ENCODE results near the gene PIK3R3.

The PIK3R3 gene

DNA sequence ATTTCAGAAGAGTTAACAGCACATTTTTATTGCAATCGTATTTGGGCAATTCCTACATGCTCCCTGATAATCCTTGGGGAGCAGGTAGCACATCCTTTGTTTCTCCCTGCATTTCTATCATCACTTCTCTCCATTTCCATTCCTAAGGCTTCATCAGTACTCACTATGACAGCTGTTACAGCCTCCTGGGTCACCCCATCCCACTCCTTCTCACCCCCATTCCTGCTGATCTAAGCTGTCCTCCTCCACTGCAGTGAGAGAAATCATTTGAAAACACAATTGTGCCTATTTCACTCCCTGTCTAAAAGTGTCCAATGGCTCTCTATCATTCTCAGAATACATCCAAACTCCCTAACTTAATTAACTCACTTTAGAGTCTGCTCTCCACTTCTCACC lies 25.5 kb upstream of the PIK3R3 start:
- DNase-seq (ENCODE audit: low read depth) = no peak

DNA sequence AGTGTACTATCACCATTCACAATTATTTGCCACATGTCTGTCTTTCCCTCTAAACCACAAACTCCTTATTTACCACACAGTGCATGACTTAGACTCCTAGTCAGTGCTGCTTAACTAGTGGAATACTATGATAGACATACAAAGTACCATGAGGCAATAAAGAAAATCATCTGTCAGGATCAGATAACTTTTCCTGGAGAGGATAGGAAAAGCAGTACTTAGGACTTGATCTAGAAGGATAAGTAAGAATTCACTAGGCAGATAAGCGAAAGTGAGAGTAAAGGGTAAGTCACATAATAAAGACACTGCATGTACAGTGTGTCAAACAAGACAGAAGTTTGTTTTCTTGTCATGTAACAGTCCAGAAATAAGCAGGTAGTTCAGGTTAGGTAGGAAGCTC lies 21.3 kb upstream of the PIK3R3 start:
- DNase-seq (ENCODE audit: low read depth) = no peak

DNA sequence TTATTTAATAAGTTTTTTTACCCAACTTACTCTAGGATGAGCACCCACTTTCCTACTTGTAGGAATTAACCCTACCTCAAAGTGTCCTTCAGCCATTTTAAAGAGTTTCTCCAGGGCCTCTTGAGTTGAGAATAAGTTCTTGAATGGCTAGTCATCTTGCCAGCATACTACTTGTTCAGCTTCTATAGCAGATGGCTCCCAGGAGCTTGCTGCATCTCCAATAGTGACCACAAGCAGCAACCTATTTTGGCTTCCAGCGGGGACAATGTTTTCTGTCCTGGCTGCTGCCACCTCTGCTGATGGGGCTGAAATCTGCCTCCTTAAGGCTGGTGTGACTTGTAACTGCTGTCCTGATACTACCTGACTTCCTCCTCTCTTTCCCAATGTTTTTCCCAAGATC lies 20.8 kb upstream of the PIK3R3 start:
- no peak for DNase-seq (ENCODE audit: low read depth)

DNA sequence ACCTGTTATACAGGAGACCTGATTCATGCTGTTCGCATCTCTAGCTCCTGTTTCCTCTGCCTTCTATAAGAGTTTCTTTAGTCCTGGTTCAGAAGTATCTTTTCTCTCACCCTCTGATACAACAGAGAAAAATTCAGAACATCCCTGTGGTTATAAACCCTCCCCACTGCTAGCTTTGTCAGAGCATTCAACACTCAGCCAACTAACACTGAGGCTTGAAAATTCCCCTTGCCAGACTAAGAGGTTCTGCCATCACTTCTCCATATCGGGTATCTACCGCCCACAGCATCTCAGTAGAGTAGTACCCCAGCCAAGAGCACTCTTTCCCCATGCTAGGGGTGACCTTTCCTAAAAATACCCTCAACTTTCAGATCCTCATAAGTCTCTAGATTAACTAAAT lies 19.6 kb upstream of the PIK3R3 start:
- peak; percentile 64 for DNase-seq (ENCODE audit: low read depth)

DNA sequence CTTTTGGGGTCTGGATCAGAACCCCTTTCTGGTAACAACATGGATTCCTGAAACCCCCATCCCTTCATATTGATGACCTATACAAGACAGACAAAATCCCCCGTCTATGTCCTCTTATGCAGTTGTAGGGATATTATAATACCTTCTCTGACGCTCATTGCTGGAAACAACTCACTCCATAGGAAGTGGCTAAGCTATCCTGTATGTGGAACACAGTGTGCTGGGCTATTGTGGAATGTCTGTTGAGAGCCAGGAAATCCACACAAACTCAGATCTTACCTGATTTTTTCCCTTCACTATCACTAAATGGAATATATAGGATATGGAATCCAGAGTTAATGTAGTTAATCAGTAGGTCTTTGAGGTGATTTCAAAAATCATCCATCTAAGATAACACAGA lies 17.7 kb upstream of the PIK3R3 start:
- DNase-seq (ENCODE audit: low read depth) = no peak

DNA sequence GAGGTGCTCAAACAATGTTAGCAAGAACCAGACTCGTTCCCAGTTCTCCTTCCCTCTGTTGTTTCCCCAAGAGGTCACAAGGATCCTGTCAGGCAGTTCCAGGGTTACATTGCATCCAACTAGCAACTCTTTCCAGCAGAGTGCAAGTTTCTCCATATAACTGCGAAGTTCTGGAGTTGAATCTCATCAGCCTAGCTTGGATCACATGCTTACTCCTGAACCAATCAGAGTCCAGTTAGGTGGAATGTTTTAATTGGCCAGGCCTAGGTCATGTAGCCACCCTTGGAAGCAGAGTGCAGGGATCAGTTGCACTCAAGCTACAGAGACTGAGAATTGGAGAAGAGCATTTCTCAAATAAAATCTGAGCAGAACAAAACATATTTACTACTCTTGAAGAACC lies 15.9 kb upstream of the PIK3R3 start:
- no peak for DNase-seq (ENCODE audit: low read depth)

DNA sequence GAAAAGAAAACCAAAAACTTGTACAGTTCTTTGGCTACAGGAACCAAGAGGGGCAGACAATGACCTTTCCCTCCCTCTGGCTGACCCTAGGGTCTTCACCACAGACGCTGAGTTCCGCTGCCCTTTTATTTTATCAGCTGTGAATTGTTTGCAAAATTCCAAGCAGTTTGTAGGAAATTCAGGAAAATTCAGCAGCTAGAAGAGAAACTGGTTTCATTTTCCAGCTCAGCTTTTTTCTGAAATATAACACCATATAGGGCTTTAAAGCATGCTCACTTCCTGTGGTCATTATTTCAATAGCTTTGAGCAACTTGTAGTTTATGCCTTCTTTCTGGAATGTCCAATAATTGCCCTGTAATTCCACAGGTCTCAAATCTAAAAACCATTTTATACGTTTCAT lies 5.5 kb upstream of the PIK3R3 start:
- DNase-seq (ENCODE audit: low read depth) = no peak

DNA sequence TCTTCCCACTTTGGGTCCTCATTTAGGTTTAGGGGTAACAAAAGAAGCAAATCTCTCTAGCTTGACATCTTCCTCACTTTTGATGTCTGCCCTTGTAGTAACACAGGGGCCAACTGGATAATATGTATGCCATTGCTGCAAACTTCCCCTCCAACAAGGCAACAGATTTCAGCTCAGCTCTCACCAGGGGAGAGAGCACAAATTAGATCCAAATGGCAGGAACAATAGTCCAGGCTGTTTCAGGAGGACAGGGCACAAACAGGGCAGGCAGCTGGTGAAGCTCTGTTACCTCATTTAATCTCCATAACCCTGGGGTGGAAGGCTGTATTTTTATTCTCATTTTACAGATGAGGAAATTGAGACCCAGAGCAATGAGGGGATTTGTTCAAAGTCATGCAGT lies 4.3 kb upstream of the PIK3R3 start:
- no peak for DNase-seq (ENCODE audit: low read depth)

DNA sequence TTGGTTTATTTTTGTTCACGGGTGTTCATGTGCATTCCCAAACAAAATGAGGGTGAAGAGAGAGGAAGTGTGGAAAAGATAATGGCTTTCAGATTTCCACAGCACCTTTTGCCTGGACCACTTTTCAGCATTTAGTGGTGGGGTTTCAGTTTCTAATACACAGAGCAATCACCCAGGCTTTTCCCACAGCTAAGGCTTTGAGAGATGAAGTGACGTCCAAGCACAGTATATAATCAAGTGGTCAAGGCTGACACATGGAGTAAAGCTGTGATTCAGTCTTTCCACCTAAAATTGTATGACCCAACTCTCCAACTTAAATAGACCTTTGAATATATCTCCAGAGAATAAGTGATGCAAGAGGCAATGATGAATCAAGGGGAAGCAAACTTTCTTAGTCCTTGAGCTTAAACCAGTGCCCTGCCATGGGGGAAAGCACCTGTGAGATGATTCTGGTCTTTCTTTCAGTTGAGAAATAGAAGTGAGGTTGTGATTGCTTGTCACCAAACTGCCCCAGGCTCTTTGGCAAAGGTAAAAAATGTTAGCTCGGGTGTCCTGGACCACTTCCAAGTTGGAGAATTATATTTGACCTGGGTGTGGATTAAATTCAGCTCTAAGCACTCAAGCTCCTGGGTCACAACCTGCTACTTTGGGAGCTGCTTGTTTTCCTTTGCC lies 2.4 kb upstream of the PIK3R3 start:
- DNase-seq (ENCODE audit: low read depth) = peak; percentile 98

DNA sequence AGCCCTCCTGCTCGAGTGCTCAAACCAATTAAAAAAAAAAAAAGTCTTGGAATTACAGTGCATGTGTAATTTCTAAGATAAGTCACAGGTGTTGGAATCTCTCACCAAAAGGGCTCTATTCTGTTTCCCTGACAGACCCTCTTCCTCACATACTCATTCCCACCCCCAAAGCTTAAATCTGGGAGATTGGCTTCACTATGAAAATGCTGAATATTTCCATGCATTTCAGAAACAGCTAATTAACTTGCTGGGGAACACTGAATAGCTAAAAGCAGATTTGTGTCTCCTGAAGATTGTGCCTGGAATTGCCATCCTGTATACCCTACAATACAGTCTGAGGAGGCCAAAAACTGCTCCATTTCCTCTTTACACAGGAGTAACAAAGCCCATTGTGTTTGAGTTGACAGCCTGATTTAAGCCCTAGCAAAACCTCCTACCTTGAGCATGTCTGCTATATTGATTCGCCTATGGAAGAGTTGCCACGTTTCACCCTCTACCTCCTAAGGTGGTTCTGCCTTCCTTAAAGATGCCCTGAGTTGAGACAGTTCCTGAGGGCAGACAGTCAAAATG lies 1.4 kb upstream of the PIK3R3 start:
- no peak for DNase-seq (ENCODE audit: low read depth)

DNA sequence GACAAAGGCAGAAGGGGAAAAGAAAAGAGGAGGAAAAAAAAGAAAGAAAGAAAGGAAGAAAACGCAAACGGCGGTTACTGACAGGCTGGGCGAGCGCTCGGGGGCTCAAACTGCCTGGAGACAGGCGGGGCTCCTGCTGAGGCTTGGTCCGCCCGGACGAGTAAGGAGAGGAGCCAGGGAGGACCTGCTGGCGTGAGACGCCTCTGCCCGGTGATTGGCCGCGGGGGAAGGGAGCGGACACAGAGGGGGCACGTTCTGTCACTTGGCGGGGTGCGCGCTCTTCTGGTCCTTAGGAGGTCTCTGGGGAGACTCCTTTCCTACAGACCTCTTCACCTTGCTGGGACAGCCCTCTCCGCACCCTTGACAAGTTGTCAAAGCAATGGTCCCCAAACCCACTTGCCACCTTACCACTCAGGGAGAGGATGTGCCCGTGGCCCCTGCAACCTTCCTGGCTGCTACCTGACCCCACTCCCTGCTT lies 791 bp upstream of the PIK3R3 start:
- no peak for DNase-seq (ENCODE audit: low read depth)

DNA sequence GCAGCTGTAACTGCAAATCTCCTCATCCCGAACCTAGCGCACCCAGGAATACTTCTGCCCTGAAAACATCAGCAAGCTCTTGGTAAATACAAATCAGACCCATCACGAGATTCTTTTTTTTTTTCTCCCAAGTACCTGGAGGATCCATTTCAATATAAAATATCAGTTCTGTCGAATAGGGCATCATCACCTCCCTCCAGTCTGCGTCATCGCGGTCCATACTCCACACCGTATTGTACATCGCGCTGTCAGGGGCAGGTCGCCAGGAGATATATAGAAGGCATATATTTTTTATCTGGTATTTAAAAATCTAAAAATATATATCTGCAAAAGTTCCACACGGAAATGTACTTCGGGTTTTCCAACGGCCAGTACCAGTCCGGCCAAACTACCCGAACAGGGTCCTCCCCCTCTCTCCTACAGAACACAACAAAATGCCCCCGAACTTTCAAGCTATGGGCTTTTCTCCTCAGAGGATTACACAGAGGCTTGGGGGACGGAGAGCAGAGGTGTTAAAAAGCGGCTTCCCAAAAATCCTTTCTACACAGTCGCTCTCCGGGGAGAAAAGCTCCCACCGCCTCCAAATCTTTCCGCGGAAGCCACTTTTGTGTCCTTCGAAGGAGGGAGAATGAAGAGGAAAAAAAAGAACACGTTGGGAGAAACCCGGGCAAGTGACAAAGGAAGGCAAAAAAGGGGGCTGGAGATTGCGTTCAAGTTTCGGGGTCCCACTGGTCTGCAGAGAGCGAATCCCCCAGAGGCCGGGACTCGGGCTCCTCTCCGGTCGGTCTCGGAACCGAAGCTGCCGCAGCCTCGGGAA lies 509 bp downstream of the PIK3R3 start:
- DNase-seq (ENCODE audit: low read depth) = no peak

DNA sequence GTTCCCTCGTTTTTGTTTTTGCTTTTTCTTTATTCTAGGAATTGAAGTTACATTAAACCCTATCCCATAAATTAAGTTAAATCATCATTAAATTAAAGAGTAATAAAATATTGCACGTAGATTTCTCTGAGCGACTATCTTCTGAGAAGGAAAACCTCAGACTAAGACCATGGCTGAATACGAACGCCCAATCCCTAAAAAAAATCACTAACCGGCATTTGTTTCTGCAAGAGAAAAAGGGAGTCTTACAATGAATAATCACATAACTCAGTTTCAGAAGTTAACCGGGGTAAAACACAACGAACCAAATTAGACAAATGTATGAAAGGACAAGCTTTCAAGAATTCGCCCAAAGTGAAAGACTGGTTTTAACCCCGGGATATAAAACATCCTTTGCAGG lies 1.3 kb downstream of the PIK3R3 start:
- no peak for DNase-seq (ENCODE audit: low read depth)

DNA sequence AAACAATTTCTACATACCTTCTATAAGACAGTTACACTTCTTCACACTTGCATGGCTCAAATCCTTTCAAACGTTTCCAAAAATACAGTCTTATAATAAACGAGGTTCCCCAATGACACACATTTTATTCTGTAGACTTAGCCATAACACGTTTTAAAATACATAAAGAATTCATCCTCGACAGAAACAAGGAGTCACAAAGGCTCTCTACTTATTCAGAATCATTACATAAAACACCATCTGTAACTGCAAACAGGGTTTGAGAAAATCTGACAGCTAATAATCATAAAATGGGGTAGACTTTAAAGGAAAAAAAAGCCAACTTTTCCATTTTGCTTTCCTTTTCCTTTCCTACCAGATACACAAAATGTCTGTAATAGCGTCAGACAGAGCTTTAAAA lies 1.8 kb downstream of the PIK3R3 start:
- no peak for DNase-seq (ENCODE audit: low read depth)

DNA sequence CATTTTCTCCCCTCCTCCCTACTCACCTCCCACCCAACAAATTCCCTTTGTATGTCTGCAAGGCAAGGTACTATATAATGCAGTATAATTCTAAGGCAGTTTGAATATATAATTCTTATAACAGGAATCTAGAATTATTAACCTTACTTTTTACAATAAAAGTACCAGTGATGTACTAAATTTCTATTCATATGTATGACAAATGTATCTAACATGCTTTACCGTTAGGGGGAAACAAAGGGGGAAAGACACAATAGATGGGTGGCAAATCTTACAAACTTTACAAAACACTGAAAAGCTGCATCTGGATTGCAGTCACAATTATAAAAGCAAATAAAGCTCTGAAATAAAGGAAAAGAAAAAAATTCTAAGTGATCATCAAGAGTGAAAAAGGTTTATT lies 2.3 kb downstream of the PIK3R3 start:
- DNase-seq (ENCODE audit: low read depth) = no peak

DNA sequence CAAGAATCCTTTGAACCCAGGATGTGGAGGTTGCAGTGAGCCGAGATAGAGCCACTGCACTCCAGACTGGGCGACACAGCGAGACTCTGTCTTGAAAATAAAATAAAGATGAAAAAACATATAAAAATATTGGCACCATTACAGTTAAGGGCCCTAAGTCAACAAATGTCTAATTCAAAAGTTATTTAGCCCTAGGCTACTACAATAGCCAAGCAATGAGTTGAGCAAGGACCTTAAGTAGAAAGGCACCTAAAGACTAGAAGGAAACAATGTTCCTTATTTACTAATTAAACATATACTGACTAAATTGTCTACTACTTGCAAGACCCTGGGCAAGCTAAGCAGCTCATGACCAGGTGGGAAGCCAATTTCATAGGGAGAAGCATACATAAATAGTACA lies 4.1 kb downstream of the PIK3R3 start:
- DNase-seq (ENCODE audit: low read depth) = no peak

DNA sequence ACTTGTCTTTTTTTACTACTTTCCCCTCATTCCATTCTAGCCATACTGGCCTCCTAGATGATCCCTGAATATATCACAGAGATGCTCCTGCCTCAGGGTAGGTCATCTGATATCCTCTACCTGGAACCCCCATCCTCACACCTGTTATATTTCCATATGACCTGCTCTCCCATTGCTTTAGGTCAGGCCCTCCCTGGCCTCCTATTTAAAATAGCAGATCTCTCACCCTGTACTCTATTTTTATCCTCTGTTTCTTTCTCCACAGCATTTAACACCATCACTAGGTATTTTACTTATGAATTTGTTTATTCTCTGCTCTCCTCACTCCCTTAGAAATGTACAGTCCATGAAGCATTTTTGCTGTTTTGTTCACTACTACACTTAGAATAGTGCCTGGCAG lies 13.6 kb downstream of the PIK3R3 start:
- DNase-seq (ENCODE audit: low read depth) = no peak

DNA sequence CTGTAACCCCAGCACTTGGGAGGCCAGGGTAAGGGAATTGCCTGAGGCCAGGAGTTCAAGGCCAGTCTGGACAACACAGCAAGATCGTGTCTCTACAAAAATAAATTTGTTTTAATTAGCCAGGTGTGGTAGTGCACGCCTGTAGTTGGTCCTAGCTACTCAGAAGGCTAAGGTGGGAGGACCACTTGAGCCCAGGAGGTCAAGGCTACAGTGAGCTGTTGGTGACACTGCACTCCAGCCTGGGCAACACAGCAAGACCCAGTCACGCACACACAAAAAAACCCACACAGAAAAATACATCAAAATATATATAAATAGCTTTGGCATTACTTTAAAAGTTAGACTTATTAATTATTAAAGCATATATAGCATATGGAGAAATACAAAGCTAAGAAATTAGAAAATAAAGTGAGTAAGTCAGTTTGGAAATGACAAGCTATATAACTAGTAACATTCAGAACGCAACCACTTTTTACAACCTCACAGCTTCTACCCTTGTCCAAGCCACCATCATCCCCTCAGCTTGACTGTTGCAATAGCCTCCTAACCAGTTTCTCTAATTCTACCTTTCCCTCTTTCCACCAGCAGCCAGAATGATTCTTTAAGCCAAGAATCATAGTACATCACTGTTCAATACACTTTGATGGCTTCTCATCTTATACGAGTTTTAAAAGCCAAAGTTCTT lies 14.5 kb downstream of the PIK3R3 start:
- no peak for DNase-seq (ENCODE audit: low read depth)

DNA sequence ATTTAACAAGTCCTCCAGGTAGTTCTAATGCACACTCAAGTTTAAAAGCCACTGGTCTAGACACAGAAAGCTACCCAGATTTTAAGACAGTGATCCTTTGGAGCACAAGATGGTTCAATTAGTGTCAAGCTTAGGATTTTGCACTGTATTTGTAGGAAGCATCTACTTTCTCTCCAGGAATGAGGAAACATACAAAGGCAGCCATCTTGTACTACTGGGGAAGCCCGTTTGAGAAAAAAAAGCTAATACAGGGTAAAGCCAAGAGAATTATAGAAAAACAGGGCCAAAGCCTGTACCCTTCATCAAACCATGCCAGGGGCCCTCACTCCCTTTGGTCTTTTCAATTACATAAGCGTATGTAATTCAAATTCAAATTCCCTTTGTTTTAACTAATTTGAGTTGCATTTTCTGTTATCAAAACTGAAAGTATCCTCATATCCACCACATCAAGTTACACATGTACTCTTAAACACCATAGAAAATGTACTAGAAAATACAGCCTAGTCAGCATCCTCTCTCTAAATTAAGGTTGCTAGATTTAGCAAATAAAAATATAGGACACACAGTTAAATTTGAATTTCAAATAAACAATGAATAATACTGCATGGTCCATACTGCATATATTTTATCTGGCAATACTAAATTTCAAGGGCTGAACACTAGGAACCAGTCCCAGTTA lies 17.4 kb downstream of the PIK3R3 start:
- no peak for DNase-seq (ENCODE audit: low read depth)

DNA sequence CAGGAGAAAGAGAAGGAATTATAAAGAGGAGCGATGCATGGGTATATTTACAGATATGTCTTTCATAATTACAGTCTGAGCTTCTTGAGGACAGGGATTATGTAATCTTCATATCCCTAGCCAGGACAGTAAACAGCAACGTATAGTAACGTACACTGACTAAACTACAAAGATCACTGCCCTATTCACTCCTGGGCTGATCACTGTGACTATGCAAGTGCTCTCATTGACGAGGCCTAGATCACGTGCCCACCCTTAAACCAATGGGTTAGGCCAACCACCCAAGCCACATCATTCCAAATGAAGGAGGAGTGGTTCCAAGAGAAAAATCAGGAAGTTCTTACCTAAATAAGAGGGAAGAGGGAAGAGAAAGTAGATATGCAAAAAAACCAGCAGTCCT lies 18.5 kb downstream of the PIK3R3 start:
- no peak for DNase-seq (ENCODE audit: low read depth)

DNA sequence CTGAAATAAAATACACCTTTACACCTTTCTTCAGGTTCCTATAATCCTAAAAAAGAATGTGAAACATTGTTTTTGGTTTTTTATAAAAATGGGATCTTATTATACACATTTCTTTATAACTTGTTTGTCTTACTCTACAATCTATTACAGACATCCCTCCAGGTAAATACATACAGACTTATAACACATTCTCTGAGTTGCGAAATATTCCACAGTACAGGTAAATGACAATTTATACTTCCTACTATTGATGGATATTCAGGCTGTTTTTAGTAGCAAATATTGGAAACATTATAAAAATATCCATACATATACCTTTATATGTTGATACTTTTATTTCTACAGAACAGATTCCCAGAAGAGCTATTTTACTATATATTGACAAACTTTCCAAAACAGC lies 20.3 kb downstream of the PIK3R3 start:
- no peak for DNase-seq (ENCODE audit: low read depth)

DNA sequence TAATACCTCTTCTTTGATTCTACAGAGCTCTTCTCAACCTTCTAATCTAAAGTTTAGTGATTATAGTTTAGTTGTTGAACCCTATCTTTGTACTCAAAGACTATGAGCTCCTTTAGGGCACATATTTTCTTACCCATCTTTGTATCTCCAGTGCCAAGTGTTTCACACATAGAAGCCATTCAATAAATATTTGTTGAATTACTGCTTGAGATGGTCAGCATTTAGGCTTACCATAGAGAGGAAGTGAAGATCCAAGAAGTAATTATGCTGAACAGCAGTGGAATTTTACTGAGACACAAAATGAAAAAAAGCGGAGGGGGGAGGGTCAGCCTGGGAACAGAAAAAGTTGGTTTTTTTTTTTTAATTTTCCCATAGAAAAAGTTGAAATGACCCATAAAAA lies 21.9 kb downstream of the PIK3R3 start:
- DNase-seq (ENCODE audit: low read depth) = no peak
